K562 (cell line): ENCODE data around the gene EXOC3L2. TPM values are rescaled to one million over a fixed set of nuclear protein-coding genes. Genes with fewer than 3 reads are reported as not detected.

Experiments
- ARNT ChIP-seq, 2 experiments: fragments of 450-650 bp; IDR thresholded peaks; 2 replicates each; pipeline ENCODE4 v1.6.1; 2016; ENCODE audit warnings: mild to moderate bottlenecking in 1 of 2
- BRF1 ChIP-seq: IDR thresholded peaks from 3 replicates; pipeline ENCODE4 v1.6.1; 2011; ENCODE audit warnings: borderline replicate concordance, mild to moderate bottlenecking; ENCODE audit not compliant: insufficient read length; ENCODE audit errors: extremely low read depth
- CEBPB ChIP-seq: fragments of 450-650 bp; IDR thresholded peaks from 2 replicates; pipeline ENCODE4 v1.6.1; 2016; ENCODE audit warnings: missing genetic modification characterization, missing compliant biosample characterization
- PHB ChIP-seq: fragments of 250-450 bp; sonication (Bioruptor Pico); IDR thresholded peaks from 2 replicates; pipeline ENCODE4 v1.5.0; 2021
- PHF8 ChIP-seq: fragments of 200-600 bp; sonication (generic); IDR thresholded peaks from 2 replicates; pipeline ENCODE4 v1.6.1; 2012; ENCODE audit warnings: mixed run types, mild to moderate bottlenecking, inconsistent platforms, low read length, moderate library complexity, borderline replicate concordance
- POLR2G ChIP-seq: fragments of 200-400 bp; formaldehyde crosslinking; IDR thresholded peaks from 2 replicates; pipeline ENCODE4 v1.6.1; 2017; ENCODE audit warnings: low read depth, mild to moderate bottlenecking, antibody characterized with exemption, low read length, moderate library complexity
- RBBP5 ChIP-seq: fragments of 200-600 bp; sonication (generic); IDR thresholded peaks from 2 replicates; pipeline ENCODE4 v1.6.1; 2012; ENCODE audit warnings: borderline replicate concordance, mild to moderate bottlenecking, low read length, control low read depth, inconsistent platforms; ENCODE audit not compliant: insufficient read depth, poor library complexity, severe bottlenecking
- TAF1 ChIP-seq: IDR thresholded peaks from 2 replicates; pipeline ENCODE4 v1.6.1; 2011; ENCODE audit warnings: mild to moderate bottlenecking, low read length, moderate library complexity; ENCODE audit not compliant: insufficient read depth, control insufficient read depth, severe bottlenecking; ENCODE audit errors: extremely low read depth
- ZBTB17 ChIP-seq: fragments of 450-650 bp; formaldehyde crosslinking; IDR thresholded peaks from 2 replicates; pipeline ENCODE4 v1.4.0; 2020; ENCODE audit warnings: mild to moderate bottlenecking
- ZNF140 ChIP-seq: fragments of 250-450 bp; sonication (Bioruptor Pico); IDR thresholded peaks from 2 replicates; pipeline ENCODE4 v1.8.0; 2021; ENCODE audit warnings: moderate library complexity, mild to moderate bottlenecking, inconsistent platforms
- polyA plus RNA-seq, 8 experiments: library from polyadenylated mRNA; depleted of rRNA in 4 of 8; stranded (reverse) in 5 of 8; unstranded in 3 of 8; fragments of >200 nt; fragmentation: Nextera tagmentation in 2 of 8; fragmentation: Illumina TruSeq in 1 of 8; extraction: Ambion mirVana in 2 of 8; extraction: Trizol in 1 of 8; gene quantifications; 2 replicates each; pipeline versions ENCODE4 v1.2.1 to v1.2.3, GENCODE V29; 2011 to 2014; ENCODE audit warnings: inconsistent platforms in 1 of 8, missing spikeins in 1 of 8
- total RNA-seq, 7 experiments: library from RNA; depleted of rRNA in 6 of 7; stranded (reverse); fragments of >200 nt in 6 of 7; fragmentation: Illumina TruSeq in 2 of 7; extraction: Trizol in 2 of 7; gene quantifications; 2 replicates each; pipeline versions ENCODE4 v1.2.1 to v1.2.3, GENCODE V29; 2011 to 2021; ENCODE audit warnings: low replicate concordance in 1 of 7
- TF ChIP-seq, protein P1 (sequence below): conservative IDR thresholded peaks from 2 replicates; pipeline ENCODE4 v1.6.1; 2011; ENCODE audit warnings: low read depth, mild to moderate bottlenecking, low read length; ENCODE audit not compliant: control insufficient read depth
- TF ChIP-seq, protein P2 (sequence below): sonication (generic); formaldehyde crosslinking; IDR thresholded peaks from 2 replicates; pipeline ENCODE4 v1.8.1; 2023; ENCODE audit warnings: mild to moderate bottlenecking, missing genetic modification reagents
- TF ChIP-seq, protein P3 (sequence below): sonication (generic); IDR thresholded peaks from 2 replicates; pipeline ENCODE4 v1.6.1; 2016
- TF ChIP-seq, protein P4 (sequence below): fragments of 450-650 bp; conservative IDR thresholded peaks from 2 replicates; pipeline ENCODE4 v1.6.1; 2016; ENCODE audit warnings: missing genetic modification characterization, low read depth, mild to moderate bottlenecking, control low read depth, missing compliant biosample characterization
- TF ChIP-seq, protein P5 (sequence below): sonication (generic); formaldehyde crosslinking; IDR thresholded peaks from 2 replicates; pipeline ENCODE4 v1.8.1; 2023; ENCODE audit warnings: mild to moderate bottlenecking, missing genetic modification reagents

Gene EXOC3L2
- total and polyA plus RNA-seq, 9 of the 15 experiments (the other 6 are each of a cell fraction or from before 2014, with no cell fraction given), result 0.31 to 19.0 (median 2.4) TPM

DNA sequence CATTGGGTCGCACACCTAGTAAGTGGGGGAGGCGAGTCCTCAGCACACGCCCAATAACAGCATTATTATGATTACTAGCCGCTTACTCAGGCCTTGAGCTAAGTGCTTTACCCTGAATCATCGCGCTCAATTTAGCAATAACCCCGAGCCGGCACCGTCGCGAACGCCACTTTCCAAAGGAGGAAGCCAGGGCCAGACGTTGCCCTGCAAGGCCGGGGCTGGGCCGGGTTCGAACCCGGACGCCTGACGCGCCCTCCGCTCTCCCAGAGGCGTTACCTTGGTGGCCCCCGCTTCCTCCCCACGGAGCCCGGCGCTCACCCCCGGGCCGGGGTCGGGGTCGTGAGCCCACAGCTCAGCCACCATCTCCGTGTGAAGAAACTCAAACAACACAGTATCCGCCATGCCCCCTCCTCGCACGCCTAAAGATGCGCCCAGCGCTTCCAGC, 67.4 kb downstream of the EXOC3L2 start, which contains the start of gene TRAPPC6A (continued):
- TF ChIP-seq, protein P1, sequence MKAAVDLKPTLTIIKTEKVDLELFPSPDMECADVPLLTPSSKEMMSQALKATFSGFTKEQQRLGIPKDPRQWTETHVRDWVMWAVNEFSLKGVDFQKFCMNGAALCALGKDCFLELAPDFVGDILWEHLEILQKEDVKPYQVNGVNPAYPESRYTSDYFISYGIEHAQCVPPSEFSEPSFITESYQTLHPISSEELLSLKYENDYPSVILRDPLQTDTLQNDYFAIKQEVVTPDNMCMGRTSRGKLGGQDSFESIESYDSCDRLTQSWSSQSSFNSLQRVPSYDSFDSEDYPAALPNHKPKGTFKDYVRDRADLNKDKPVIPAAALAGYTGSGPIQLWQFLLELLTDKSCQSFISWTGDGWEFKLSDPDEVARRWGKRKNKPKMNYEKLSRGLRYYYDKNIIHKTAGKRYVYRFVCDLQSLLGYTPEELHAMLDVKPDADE, result 0 out of 2 replicates have a peak, but pooled peaks have one; percentile 21
- peak; percentile 84 for TF ChIP-seq POLR2G
- TF ChIP-seq BRF1, result no peak
- TF ChIP-seq, protein P2, sequence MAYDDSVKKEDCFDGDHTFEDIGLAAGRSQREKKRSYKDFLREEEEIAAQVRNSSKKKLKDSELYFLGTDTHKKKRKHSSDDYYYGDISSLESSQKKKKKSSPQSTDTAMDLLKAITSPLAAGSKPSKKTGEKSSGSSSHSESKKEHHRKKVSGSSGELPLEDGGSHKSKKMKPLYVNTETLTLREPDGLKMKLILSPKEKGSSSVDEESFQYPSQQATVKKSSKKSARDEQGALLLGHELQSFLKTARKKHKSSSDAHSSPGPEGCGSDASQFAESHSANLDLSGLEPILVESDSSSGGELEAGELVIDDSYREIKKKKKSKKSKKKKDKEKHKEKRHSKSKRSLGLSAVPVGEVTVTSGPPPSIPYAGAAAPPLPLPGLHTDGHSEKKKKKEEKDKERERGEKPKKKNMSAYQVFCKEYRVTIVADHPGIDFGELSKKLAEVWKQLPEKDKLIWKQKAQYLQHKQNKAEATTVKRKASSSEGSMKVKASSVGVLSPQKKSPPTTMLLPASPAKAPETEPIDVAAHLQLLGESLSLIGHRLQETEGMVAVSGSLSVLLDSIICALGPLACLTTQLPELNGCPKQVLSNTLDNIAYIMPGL (CRISPR knock-in tag), result 0 out of 2 replicates have a peak, but pooled peaks have one; percentile 5
- TF ChIP-seq, protein P3, sequence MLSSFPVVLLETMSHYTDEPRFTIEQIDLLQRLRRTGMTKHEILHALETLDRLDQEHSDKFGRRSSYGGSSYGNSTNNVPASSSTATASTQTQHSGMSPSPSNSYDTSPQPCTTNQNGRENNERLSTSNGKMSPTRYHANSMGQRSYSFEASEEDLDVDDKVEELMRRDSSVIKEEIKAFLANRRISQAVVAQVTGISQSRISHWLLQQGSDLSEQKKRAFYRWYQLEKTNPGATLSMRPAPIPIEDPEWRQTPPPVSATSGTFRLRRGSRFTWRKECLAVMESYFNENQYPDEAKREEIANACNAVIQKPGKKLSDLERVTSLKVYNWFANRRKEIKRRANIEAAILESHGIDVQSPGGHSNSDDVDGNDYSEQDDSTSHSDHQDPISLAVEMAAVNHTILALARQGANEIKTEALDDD, result peak; percentile 46; the same call in 1 of the 2 replicates
- TF ChIP-seq PHF8, result peak; percentile 75
- 0 out of 2 replicates have a peak, but pooled peaks have one; percentile 19 for TF ChIP-seq ZBTB17 (CRISPR knock-in tag)
- TF ChIP-seq ARNT (IDR thresholded peaks at IDR 0.05), result no peak
- TF ChIP-seq, protein P4, sequence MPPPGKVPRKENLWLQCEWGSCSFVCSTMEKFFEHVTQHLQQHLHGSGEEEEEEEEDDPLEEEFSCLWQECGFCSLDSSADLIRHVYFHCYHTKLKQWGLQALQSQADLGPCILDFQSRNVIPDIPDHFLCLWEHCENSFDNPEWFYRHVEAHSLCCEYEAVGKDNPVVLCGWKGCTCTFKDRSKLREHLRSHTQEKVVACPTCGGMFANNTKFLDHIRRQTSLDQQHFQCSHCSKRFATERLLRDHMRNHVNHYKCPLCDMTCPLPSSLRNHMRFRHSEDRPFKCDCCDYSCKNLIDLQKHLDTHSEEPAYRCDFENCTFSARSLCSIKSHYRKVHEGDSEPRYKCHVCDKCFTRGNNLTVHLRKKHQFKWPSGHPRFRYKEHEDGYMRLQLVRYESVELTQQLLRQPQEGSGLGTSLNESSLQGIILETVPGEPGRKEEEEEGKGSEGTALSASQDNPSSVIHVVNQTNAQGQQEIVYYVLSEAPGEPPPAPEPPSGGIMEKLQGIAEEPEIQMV (tag), result no peak
- TF ChIP-seq, protein P5, sequence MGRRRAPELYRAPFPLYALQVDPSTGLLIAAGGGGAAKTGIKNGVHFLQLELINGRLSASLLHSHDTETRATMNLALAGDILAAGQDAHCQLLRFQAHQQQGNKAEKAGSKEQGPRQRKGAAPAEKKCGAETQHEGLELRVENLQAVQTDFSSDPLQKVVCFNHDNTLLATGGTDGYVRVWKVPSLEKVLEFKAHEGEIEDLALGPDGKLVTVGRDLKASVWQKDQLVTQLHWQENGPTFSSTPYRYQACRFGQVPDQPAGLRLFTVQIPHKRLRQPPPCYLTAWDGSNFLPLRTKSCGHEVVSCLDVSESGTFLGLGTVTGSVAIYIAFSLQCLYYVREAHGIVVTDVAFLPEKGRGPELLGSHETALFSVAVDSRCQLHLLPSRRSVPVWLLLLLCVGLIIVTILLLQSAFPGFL (CRISPR knock-in tag), result no peak
- TF ChIP-seq PHB (CRISPR knock-in tag), result no peak
- no peak for TF ChIP-seq ZNF140
- peak; percentile 77 for TF ChIP-seq RBBP5
- peak; percentile 56 for TF ChIP-seq TAF1
- no peak for TF ChIP-seq CEBPB (tag)
